T-helper 2 cell treated with Interferon-gamma antibody and Interleukin-4, amounts not matched to agents 5 μg/mL and 100 μg/mL, for 36 hours (primary cell): ENCODE results near the gene PLD1.
"Not testable (repeated sequence)": the region's sequence is repeated elsewhere in the genome, so short reads cannot be mapped to it uniquely, and the experiment has no call there.

ENCODE experiments used
- DNase-seq: peaks from one replicate; pipeline ENCODE4 v3.0.0; 2021; ENCODE audit warnings: low spot score
- H3K27ac Mint-ChIP-seq: one replicate; pipeline ENCODE4 v1.8.0; 2021; ENCODE audit warnings: mild to moderate bottlenecking, mixed read lengths
- H3K27me3 Mint-ChIP-seq: one replicate; pipeline ENCODE4 v1.8.0; 2021; ENCODE audit warnings: low read depth, mixed read lengths
- H3K36me3 Mint-ChIP-seq: one replicate; pipeline ENCODE4 v1.8.0; 2021; ENCODE audit warnings: low read depth, mixed read lengths
- H3K4me1 Mint-ChIP-seq: one replicate; pipeline ENCODE4 v1.8.0; 2021; ENCODE audit warnings: low read depth, mixed read lengths
- H3K4me3 Mint-ChIP-seq: one replicate; pipeline ENCODE4 v1.8.0; 2022; ENCODE audit warnings: mild to moderate bottlenecking, moderate library complexity, mixed read lengths
- H3K9me3 Mint-ChIP-seq: one replicate; pipeline ENCODE4 v1.8.0; 2021; ENCODE audit warnings: mixed read lengths

PLD1 gene

GRCh38 chr3:171815973-171816595 is 5.8 kb upstream of the PLD1 start:
- Mint-ChIP-seq H3K36me3 (no peaks in the 10 kb centered on the region), H3K4me1 (peaks cover 14% of the 10 kb centered on the region), H3K9me3 (no peaks in the 10 kb centered on the region), H3K4me3 (no peak overlapping the region), H3K27ac (no peak overlapping the region), H3K27me3 (peaks cover 10% of the 10 kb centered on the region)
- DNase-seq = no peak

GRCh38 chr3:171814662-171815061 is 4.4 kb upstream of the PLD1 start:
- Mint-ChIP-seq H3K27me3 (peaks cover 18% of the 10 kb centered on the region), H3K4me1 (peaks cover 17% of the 10 kb centered on the region)
- not testable (repeated sequence) for H3K27ac Mint-ChIP-seq, DNase-seq, H3K36me3 Mint-ChIP-seq, H3K9me3 Mint-ChIP-seq, H3K4me3 Mint-ChIP-seq

- peaks cover 24% of the 10 kb centered on the region for H3K4me1 Mint-ChIP-seq
- H3K9me3 Mint-ChIP-seq = no peaks in the 10 kb centered on the region
- no peak overlapping the region for H3K4me3 Mint-ChIP-seq
- DNase-seq = peak; percentile 70
- peaks cover 22% of the 10 kb centered on the region for H3K27me3 Mint-ChIP-seq
- H3K36me3 Mint-ChIP-seq = no peaks in the 10 kb centered on the region
- peak overlapping the region; percentile 37 for H3K27ac Mint-ChIP-seq
Observed at GRCh38 chr3:171813897-171814460, 3.7 kb upstream of the PLD1 start.

GRCh38 chr3:171813278-171813896 is 3.1 kb upstream of the PLD1 start:
- DNase-seq = no peak
- Mint-ChIP-seq H3K4me3 (no peak overlapping the region), H3K36me3 (no peaks in the 10 kb centered on the region), H3K9me3 (no peaks in the 10 kb centered on the region), H3K4me1 (peaks cover 24% of the 10 kb centered on the region), H3K27ac (peak overlapping the region; percentile 37), H3K27me3 (peaks cover 22% of the 10 kb centered on the region)

GRCh38 chr3:171812811-171813210 is 2.5 kb upstream of the PLD1 start:
- Mint-ChIP-seq H3K9me3 (no peaks in the 10 kb centered on the region), H3K27ac (no peak overlapping the region), H3K4me3 (no peak overlapping the region), H3K4me1 (peaks cover 25% of the 10 kb centered on the region), H3K36me3 (no peaks in the 10 kb centered on the region), H3K27me3 (peaks cover 23% of the 10 kb centered on the region)
- no peak for DNase-seq

- Mint-ChIP-seq H3K4me1 (peaks cover 32% of the 10 kb centered on the region), H3K36me3 (no peaks in the 10 kb centered on the region), H3K27me3 (peaks cover 25% of the 10 kb centered on the region), H3K4me3 (no peak overlapping the region), H3K27ac (no peak overlapping the region), H3K9me3 (no peaks in the 10 kb centered on the region)
- DNase-seq = no peak
Observed at GRCh38 chr3:171811913-171812335, 1.6 kb upstream of the PLD1 start.

GRCh38 chr3:171811295-171811912 is 1.1 kb upstream of the PLD1 start:
- Mint-ChIP-seq H3K27me3 (peaks cover 25% of the 10 kb centered on the region), H3K36me3 (no peaks in the 10 kb centered on the region), H3K9me3 (no peaks in the 10 kb centered on the region), H3K27ac (no peak overlapping the region), H3K4me1 (peaks cover 34% of the 10 kb centered on the region), H3K4me3 (peak overlapping the region; percentile 18)
- no peak for DNase-seq

- peaks cover 36% of the 10 kb centered on the region for H3K4me1 Mint-ChIP-seq
- H3K9me3 Mint-ChIP-seq = no peaks in the 10 kb centered on the region
- no peak for DNase-seq
- no peak overlapping the region for H3K27ac Mint-ChIP-seq
- peaks cover 25% of the 10 kb centered on the region for H3K27me3 Mint-ChIP-seq
- no peaks in the 10 kb centered on the region for H3K36me3 Mint-ChIP-seq
- peak overlapping the region; percentile 78 for H3K4me3 Mint-ChIP-seq
Observed at GRCh38 chr3:171810629-171811294, 479 bp upstream of the PLD1 start.

GRCh38 chr3:171809611-171809860 is 747 bp downstream of the PLD1 start:
- peak overlapping the region; percentile 46 for H3K27ac Mint-ChIP-seq
- DNase-seq = no peak
- H3K36me3 Mint-ChIP-seq = no peaks in the 10 kb centered on the region
- peaks cover 27% of the 10 kb centered on the region for H3K27me3 Mint-ChIP-seq
- peak overlapping the region; percentile 87 for H3K4me3 Mint-ChIP-seq
- H3K9me3 Mint-ChIP-seq = no peaks in the 10 kb centered on the region
- peaks cover 36% of the 10 kb centered on the region for H3K4me1 Mint-ChIP-seq

GRCh38 chr3:171807806-171808205 is 2.5 kb downstream of the PLD1 start:
- no peak overlapping the region for H3K27ac Mint-ChIP-seq
- peak overlapping the region; percentile 44 for H3K4me3 Mint-ChIP-seq

GRCh38 chr3:171807129-171807675 is 3.1 kb downstream of the PLD1 start:
- no peak for DNase-seq
- Mint-ChIP-seq H3K4me3 (no peak overlapping the region), H3K27me3 (peaks cover 37% of the 10 kb centered on the region), H3K36me3 (no peaks in the 10 kb centered on the region), H3K27ac (no peak overlapping the region), H3K4me1 (peaks cover 29% of the 10 kb centered on the region), H3K9me3 (no peaks in the 10 kb centered on the region)

More at GRCh38 chr3:171807806-171808205, 2.5 kb downstream of the PLD1 start:
- Mint-ChIP-seq H3K9me3 (no peaks in the 10 kb centered on the region), H3K27me3 (peaks cover 33% of the 10 kb centered on the region), H3K4me1 (peaks cover 29% of the 10 kb centered on the region), H3K36me3 (no peaks in the 10 kb centered on the region)
- DNase-seq = no peak

- peaks cover 36% of the 10 kb centered on the region for H3K27me3 Mint-ChIP-seq
- H3K9me3 Mint-ChIP-seq = no peaks in the 10 kb centered on the region
- no peaks in the 10 kb centered on the region for H3K36me3 Mint-ChIP-seq
- H3K27ac Mint-ChIP-seq = peak overlapping the region; percentile 55
- H3K4me1 Mint-ChIP-seq = peaks cover 26% of the 10 kb centered on the region
- no peak overlapping the region for H3K4me3 Mint-ChIP-seq
- no peak for DNase-seq
Observed at GRCh38 chr3:171806200-171807128, 3.8 kb downstream of the PLD1 start.

- peaks cover 23% of the 10 kb centered on the region for H3K4me1 Mint-ChIP-seq
- H3K27ac Mint-ChIP-seq = no peak overlapping the region
- DNase-seq = no peak
- H3K4me3 Mint-ChIP-seq = no peak overlapping the region
- H3K36me3 Mint-ChIP-seq = no peaks in the 10 kb centered on the region
- peaks cover 28% of the 10 kb centered on the region for H3K27me3 Mint-ChIP-seq
- no peaks in the 10 kb centered on the region for H3K9me3 Mint-ChIP-seq
Observed at GRCh38 chr3:171805687-171806086, 4.6 kb downstream of the PLD1 start.
